ENCODE results near the gene OR4K14. TPM values are rescaled to one million over a fixed set of nuclear protein-coding genes. Genes with fewer than 3 reads are reported as not detected.
"Not testable (repeated sequence)": the region's sequence is repeated elsewhere in the genome, so short reads cannot be mapped to it uniquely, and the experiment has no call there.

Gene OR4K14
- not detected in 2 replicates for total RNA-seq

- DNase-seq (ENCODE audit: extremely low read depth, low read depth, low spot score), result no peak
These were observed at the start of gene OR4K14 for GRCh38 chr14:20019257-20019865. Gene OR4K14 (minus strand): TSS chr14:20019307. CDS start chr14:20015193, 4,114 bp downstream.

GRCh38 chr14:20059745-20060144 lies 40.6 kb upstream of the OR4K14 start, which contains the start of gene OR4L1:
Gene OR4L1 (plus strand): TSS chr14:20060045. CDS start chr14:20060045, 0 bp downstream.
- DNase-seq (ENCODE audit: extremely low read depth, low read depth, low spot score), result no peak

GRCh38 chr14:20048202-20048601 lies 29.1 kb upstream of the OR4K14 start:
- no peak for DNase-seq (ENCODE audit: extremely low read depth, low read depth, low spot score)

GRCh38 chr14:20044243-20044642 lies 25.1 kb upstream of the OR4K14 start:
- DNase-seq (ENCODE audit: extremely low read depth, low read depth, low spot score), result no peak

GRCh38 chr14:20035938-20036337 lies 16.8 kb upstream of the OR4K14 start, which contains the start of gene OR4K13:
Gene OR4K13 (minus strand): TSS chr14:20036038. CDS start chr14:20034758, 1,280 bp downstream.
- DNase-seq (ENCODE audit: extremely low read depth, low read depth, low spot score), result no peak

- no peak for DNase-seq (ENCODE audit: extremely low read depth, low read depth, low spot score)
These were observed 16.3 kb upstream of the OR4K14 start for GRCh38 chr14:20035449-20035848.

GRCh38 chr14:20031058-20031457 lies 12.0 kb upstream of the OR4K14 start:
- no peak for DNase-seq (ENCODE audit: extremely low read depth, low read depth, low spot score)

GRCh38 chr14:20008156-20008555 lies 11.0 kb downstream of the OR4K14 start:
- DNase-seq (ENCODE audit: extremely low read depth, low read depth, low spot score), result no peak

- DNase-seq (ENCODE audit: extremely low read depth, low read depth, low spot score), result no peak
These were observed 16.8 kb downstream of the OR4K14 start for GRCh38 chr14:20002319-20002718.

- DNase-seq (ENCODE audit: extremely low read depth, low read depth, low spot score), result no peak
These were observed 17.2 kb downstream of the OR4K14 start, which contains the start of gene OR4Q2 for GRCh38 chr14:20001863-20002262. Gene OR4Q2 (plus strand): TSS chr14:20002163.

GRCh38 chr14:19993438-19993837 lies 25.7 kb downstream of the OR4K14 start:
- no peak for DNase-seq (ENCODE audit: extremely low read depth, low read depth, low spot score)

GRCh38 chr14:19975291-19975690 lies 43.8 kb downstream of the OR4K14 start, which contains the start of gene OR4K15:
Gene OR4K15 (plus strand): TSS chr14:19975591. CDS start chr14:19975591, 0 bp downstream.
- no peak for DNase-seq (ENCODE audit: extremely low read depth, low read depth, low spot score)

- no peak for DNase-seq (ENCODE audit: extremely low read depth, low read depth, low spot score)
These were observed 44.3 kb downstream of the OR4K14 start for GRCh38 chr14:19974844-19975243.

- DNase-seq (ENCODE audit: extremely low read depth, low read depth, low spot score), result not testable (repeated sequence)
These were observed 49.4 kb downstream of the OR4K14 start for GRCh38 chr14:19969735-19970134.

Other genes with a start within 250 kb of the OR4K14 start
- gene OR4M1, start 245.8 kb downstream of the OR4K14 start, total RNA-seq, result not detected in 2 replicates
- not detected in 2 replicates for gene OR4N2, start 215.5 kb downstream of the OR4K14 start, total RNA-seq
- not detected in 2 replicates for gene OR4K2, start 144.2 kb downstream of the OR4K14 start, total RNA-seq
- not detected in 2 replicates for gene OR4K5, start 98.7 kb downstream of the OR4K14 start, total RNA-seq
- not detected in 2 replicates for gene OR4K1, start 88.4 kb downstream of the OR4K14 start, total RNA-seq
- gene OR4K15, start 43.7 kb downstream of the OR4K14 start, total RNA-seq, result not detected in 2 replicates
- gene OR4Q2, start 17.1 kb downstream of the OR4K14 start, total RNA-seq, result not detected in 2 replicates
- gene OR4K13, start 16.7 kb upstream of the OR4K14 start, total RNA-seq, result not detected in 2 replicates
- not detected in 2 replicates for gene OR4L1, start 40.7 kb upstream of the OR4K14 start, total RNA-seq
- not detected in 2 replicates for gene OR4K17, start 91.4 kb upstream of the OR4K14 start, total RNA-seq
- not detected in 2 replicates for gene OR4N5, start 119.5 kb upstream of the OR4K14 start, total RNA-seq
- gene OR11G2, start 171.6 kb upstream of the OR4K14 start, total RNA-seq, result not detected in 2 replicates
- not detected in 2 replicates for gene OR11H6, start 204.4 kb upstream of the OR4K14 start, total RNA-seq
- gene OR11H7, start 209.7 kb upstream of the OR4K14 start, total RNA-seq, result not detected in 2 replicates
- not detected in 2 replicates for gene OR11H4, start 220.0 kb upstream of the OR4K14 start, total RNA-seq

All from glomerular endothelial cell (primary cell).